CD4-positive, CD25-positive, alpha-beta regulatory T cell (primary cell): Measurements from ENCODE around the gene LIPF. TPM values are rescaled to one million over a fixed set of nuclear protein-coding genes. Genes with fewer than 3 reads are reported as not detected.

Experiments used
- ATAC-seq, 2 donors: fragments of 150-1000 bp; cut with Tn5 transposase; one replicate each; pipeline ENCODE4 v1.10.0; 2021; ENCODE audit warnings: low read depth in 2 of 2, moderate number of reproducible peaks in 2 of 2, moderate library complexity in 1 of 2
- DNase-seq, 3 donors: peaks; one replicate each; pipeline versions ENCODE4 v3.0.0 to v3.0.0-alpha.2; 2012 to 2022; ENCODE audit warnings: mixed read lengths in 1 of 3
- H3K27ac ChIP-seq: one replicate; pipeline ENCODE4 v1.7.0; 2013; ENCODE audit warnings: mild to moderate bottlenecking, low read length; ENCODE audit not compliant: insufficient read depth, poor library complexity, severe bottlenecking
- H3K27me3 ChIP-seq: one replicate; pipeline ENCODE4 v1.7.0; 2013; ENCODE audit warnings: low read length; ENCODE audit not compliant: control insufficient read depth, insufficient read depth
- H3K36me3 ChIP-seq: one replicate; pipeline ENCODE4 v1.7.0; 2013; ENCODE audit warnings: mild to moderate bottlenecking, low read length, moderate library complexity; ENCODE audit not compliant: control insufficient read depth, insufficient read depth
- H3K4me1 ChIP-seq: 2 replicates; pipeline ENCODE4 v1.7.0; 2013; ENCODE audit warnings: mild to moderate bottlenecking, low read length; ENCODE audit not compliant: insufficient read depth, control insufficient read depth, poor library complexity, severe bottlenecking
- H3K4me3 ChIP-seq: one replicate; pipeline ENCODE4 v1.7.0; 2013; ENCODE audit warnings: low read depth, mild to moderate bottlenecking, low read length, moderate library complexity
- H3K9me3 ChIP-seq, 2 experiments: 1 replicate in 1 of 2; 2 replicates in 1 of 2; pipeline ENCODE4 v1.7.0; 2013; ENCODE audit warnings: low read length in 2 of 2, mild to moderate bottlenecking in 1 of 2, moderate library complexity in 1 of 2; ENCODE audit not compliant: control insufficient read depth in 2 of 2
- H3K27ac Mint-ChIP-seq, 3 donors: one replicate each; pipeline ENCODE4 v1.8.0; 2020 to 2022; ENCODE audit warnings: mild to moderate bottlenecking in 3 of 3, mixed read lengths in 3 of 3, moderate library complexity in 2 of 3
- H3K27me3 Mint-ChIP-seq: one replicate; pipeline ENCODE4 v1.8.0; 2022; ENCODE audit warnings: mild to moderate bottlenecking, mixed read lengths
- H3K36me3 Mint-ChIP-seq: one replicate; pipeline ENCODE4 v1.8.0; 2020; ENCODE audit warnings: mixed read lengths
- H3K4me1 Mint-ChIP-seq, 4 donors: one replicate each; pipeline ENCODE4 v1.8.0; 2020 to 2022; ENCODE audit warnings: mixed read lengths in 4 of 4, mild to moderate bottlenecking in 1 of 4
- H3K4me3 Mint-ChIP-seq, 4 donors: one replicate each; pipeline ENCODE4 v1.8.0; 2020 to 2022; ENCODE audit warnings: mild to moderate bottlenecking in 4 of 4, mixed read lengths in 4 of 4, moderate library complexity in 3 of 4
- H3K9me3 Mint-ChIP-seq, 7 donors: one replicate each; pipeline ENCODE4 v1.8.0; 2020 to 2022; ENCODE audit warnings: mixed read lengths in 7 of 7, mild to moderate bottlenecking in 3 of 7, moderate library complexity in 2 of 7
- polyA plus RNA-seq, 4 donors: library from polyadenylated mRNA; unstranded; fragments of 300-500 nt; fragmentation: Illumina TruSeq; gene quantifications; one replicate each; pipeline ENCODE4 v1.2.3, GENCODE V29; 2021
- total RNA-seq: library from RNA; stranded (reverse); gene quantifications from one replicate; pipeline ENCODE4 v1.2.3, GENCODE V29; 2022

Gene LIPF
- total and polyA plus RNA-seq, 5 donors from 2014 or later = not detected

DNA sequence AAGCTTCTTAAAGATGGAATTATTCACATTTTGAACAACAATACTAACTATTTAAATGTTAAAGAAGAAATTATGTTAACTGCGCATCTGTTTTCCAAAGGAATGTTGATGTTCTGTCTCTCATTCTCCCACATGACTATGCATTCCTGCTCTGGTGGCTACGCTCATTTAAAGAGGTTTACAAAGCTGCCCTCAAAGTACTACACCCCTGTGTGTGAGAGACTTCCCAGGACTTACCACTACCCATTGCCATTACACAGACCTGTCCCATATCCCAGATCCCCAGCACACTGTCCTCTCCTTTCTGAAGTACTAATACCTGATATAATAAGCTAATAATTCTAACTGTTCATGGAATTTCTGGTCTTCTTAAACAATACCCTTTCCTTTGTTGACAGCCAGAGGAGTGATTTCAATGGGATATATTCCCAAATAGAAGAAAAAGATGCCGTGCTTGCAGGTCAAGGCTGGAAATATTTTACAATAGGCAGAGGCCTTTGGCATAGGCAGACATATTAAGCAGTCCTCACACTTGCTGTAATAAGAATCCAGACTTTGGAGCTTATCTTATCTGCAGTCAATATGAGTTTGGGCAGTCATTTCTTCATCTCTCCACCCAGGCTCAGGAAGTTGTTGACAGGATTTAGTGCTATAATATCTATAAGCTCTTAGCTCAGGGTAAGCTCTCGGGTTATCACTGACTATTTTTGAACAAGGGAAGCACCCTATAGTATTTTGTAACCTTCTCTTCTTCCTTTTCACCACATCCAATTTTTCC is 12.2 kb downstream of the LIPF start:
- Mint-ChIP-seq H3K27me3 (peaks cover 11% of the 10 kb centered on the region), H3K9me3 (no peaks in the 10 kb centered on the region), H3K27ac (no peak overlapping the region), H3K36me3 (no peaks in the 10 kb centered on the region), H3K4me1 (no peaks in the 10 kb centered on the region), H3K4me3 (no peak overlapping the region)
- DNase-seq (no peak), ATAC-seq (no peak)
- H3K9me3 ChIP-seq = no peaks in the 10 kb centered on the region
- H3K27me3 ChIP-seq = peaks cover 10% of the 10 kb centered on the region
- no peak overlapping the region for H3K4me3 ChIP-seq
- no peaks in the 10 kb centered on the region for H3K36me3 ChIP-seq
- H3K4me1 ChIP-seq = no peaks in the 10 kb centered on the region
- H3K27ac ChIP-seq = no peak overlapping the region

DNA sequence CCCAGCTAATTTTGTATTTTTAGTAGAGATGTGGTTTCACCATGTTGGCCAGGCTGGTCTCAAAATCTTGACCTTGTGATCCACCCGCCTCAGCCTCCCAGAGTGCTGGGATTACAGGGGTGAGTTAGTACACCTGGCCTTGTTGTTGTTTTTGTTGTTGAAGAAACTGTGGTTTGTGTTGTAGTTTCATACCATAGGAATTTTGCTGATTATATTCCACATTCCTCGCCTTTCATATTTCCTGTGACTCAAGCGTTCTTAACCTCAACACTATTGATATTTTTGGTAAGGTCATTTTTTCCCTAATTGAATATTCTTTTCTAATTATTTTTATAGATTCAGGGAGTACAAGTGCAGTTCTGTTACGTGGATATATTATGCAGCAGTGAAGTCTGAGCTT is 16.7 kb downstream of the LIPF start:
- Mint-ChIP-seq H3K4me3 (no peak overlapping the region), H3K4me1 (no peaks in the 10 kb centered on the region), H3K27ac (no peak overlapping the region)

DNA sequence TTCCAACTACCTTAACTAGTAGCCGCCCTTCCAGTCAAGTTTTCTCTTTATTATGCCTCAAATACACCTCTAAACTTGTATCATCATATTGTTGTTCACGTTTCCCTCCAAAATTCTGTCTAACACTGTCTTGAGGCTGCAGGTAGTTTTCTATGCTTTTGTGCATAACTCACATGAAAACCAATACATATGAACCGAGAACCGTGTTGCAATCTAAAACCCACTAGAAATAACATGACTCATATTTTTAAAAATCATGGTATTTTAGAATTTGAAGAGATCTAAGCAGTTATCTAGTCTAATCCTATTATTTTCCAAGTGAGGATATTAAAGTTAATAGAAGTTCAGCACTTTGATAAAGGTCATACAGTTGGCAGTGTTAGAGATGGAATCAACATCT is 18.2 kb downstream of the LIPF start:
- no peaks in the 10 kb centered on the region for H3K4me1 ChIP-seq
- Mint-ChIP-seq H3K27me3 (peaks cover 42% of the 10 kb centered on the region), H3K36me3 (no peaks in the 10 kb centered on the region), H3K9me3 (no peaks in the 10 kb centered on the region), H3K4me1 (no peaks in the 10 kb centered on the region), H3K27ac (no peak overlapping the region), H3K4me3 (no peak overlapping the region)
- H3K9me3 ChIP-seq = no peaks in the 10 kb centered on the region
- no peak overlapping the region for H3K27ac ChIP-seq
- peaks cover 13% of the 10 kb centered on the region for H3K27me3 ChIP-seq
- DNase-seq (no peak), ATAC-seq (no peak)
- H3K36me3 ChIP-seq = no peaks in the 10 kb centered on the region
- no peak overlapping the region for H3K4me3 ChIP-seq

More for the DNA sequence above, 16.7 kb downstream of the LIPF start:
- H3K4me1 ChIP-seq = no peaks in the 10 kb centered on the region
- ATAC-seq (no peak), DNase-seq (no peak)
- no peak overlapping the region for H3K27ac ChIP-seq
- H3K36me3 Mint-ChIP-seq = no peaks in the 10 kb centered on the region
- H3K36me3 ChIP-seq = no peaks in the 10 kb centered on the region
- H3K27me3 ChIP-seq = peaks cover 14% of the 10 kb centered on the region
- H3K27me3 Mint-ChIP-seq = peaks cover 32% of the 10 kb centered on the region
- no peaks in the 10 kb centered on the region for H3K9me3 ChIP-seq
- no peak overlapping the region for H3K4me3 ChIP-seq
- H3K9me3 Mint-ChIP-seq = no peaks in the 10 kb centered on the region

DNA sequence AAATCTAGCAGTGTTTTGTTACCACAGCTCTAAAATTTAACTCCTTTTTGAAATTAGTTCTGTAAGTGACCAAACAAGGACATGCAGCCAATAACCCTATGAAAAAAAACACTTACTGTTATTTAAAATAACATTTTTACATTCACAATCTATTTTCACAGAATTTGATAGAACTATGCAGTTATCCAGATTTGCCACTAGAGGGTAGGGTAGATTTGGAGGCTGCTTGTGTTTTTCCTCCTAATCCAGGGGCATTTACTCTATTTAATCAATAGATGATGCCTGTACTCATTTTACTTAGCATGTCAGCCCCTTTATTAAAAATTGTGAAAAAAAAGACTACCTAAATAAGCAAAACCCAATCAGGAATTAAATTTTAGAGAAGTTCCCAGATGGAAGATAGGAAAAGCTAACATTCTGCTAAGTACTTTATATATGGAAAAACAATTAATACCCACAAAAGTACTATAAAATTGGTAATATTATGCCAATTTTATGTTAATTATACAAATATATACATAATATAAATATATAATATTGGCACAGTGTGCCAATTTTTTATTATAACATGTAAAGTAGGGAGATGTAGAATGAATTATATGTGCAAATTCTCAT is 23.7 kb downstream of the LIPF start:
- H3K36me3 ChIP-seq = no peaks in the 10 kb centered on the region
- no peak overlapping the region for H3K27ac Mint-ChIP-seq
- ATAC-seq (peak in 1 of 2 donors; percentile 39), DNase-seq (peak in 2 of 3 donors; percentile 36 to 40)
- H3K4me1 Mint-ChIP-seq = no peaks in the 10 kb centered on the region
- peaks cover 7% of the 10 kb centered on the region for H3K27me3 ChIP-seq
- H3K27me3 Mint-ChIP-seq = peaks cover 42% of the 10 kb centered on the region
- no peaks in the 10 kb centered on the region for H3K4me1 ChIP-seq
- H3K9me3 Mint-ChIP-seq = no peaks in the 10 kb centered on the region
- no peak overlapping the region for H3K4me3 ChIP-seq
- no peaks in the 10 kb centered on the region for H3K9me3 ChIP-seq
- no peak overlapping the region for H3K27ac ChIP-seq
- H3K36me3 Mint-ChIP-seq = no peaks in the 10 kb centered on the region
- no peak overlapping the region for H3K4me3 Mint-ChIP-seq

DNA sequence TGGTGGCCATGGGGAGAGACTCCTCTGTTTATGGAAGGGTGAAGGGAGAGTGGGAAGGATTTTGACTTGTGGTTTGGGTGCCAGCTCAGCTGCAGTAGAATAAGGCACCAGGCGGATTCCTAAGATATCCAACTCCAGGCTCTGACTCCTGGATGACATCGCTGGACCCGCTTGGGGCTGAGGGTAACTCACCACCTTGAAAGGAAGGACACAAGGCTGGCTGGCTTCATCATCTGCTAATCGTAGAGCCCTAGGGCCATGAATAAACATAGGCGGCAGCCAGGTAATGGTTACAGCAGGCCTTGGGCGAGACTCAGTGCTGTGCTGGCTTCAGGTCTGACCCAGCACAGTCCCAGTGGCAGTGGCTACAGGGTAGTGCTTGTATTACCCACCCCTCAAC is 25.1 kb downstream of the LIPF start:
- no peak overlapping the region for H3K27ac Mint-ChIP-seq
- no peak for DNase-seq
- Histone ChIP-seq H3K27me3 (peaks cover 4% of the 10 kb centered on the region), H3K36me3 (no peaks in the 10 kb centered on the region), H3K27ac (no peak overlapping the region), H3K4me1 (no peaks in the 10 kb centered on the region), H3K9me3 (no peaks in the 10 kb centered on the region), H3K4me3 (no peak overlapping the region)
- no peak overlapping the region for H3K4me3 Mint-ChIP-seq
- no peaks in the 10 kb centered on the region for H3K4me1 Mint-ChIP-seq
- H3K9me3 Mint-ChIP-seq = no peaks in the 10 kb centered on the region
- ATAC-seq = no peak
- H3K27me3 Mint-ChIP-seq = peaks cover 44% of the 10 kb centered on the region
- no peaks in the 10 kb centered on the region for H3K36me3 Mint-ChIP-seq

DNA sequence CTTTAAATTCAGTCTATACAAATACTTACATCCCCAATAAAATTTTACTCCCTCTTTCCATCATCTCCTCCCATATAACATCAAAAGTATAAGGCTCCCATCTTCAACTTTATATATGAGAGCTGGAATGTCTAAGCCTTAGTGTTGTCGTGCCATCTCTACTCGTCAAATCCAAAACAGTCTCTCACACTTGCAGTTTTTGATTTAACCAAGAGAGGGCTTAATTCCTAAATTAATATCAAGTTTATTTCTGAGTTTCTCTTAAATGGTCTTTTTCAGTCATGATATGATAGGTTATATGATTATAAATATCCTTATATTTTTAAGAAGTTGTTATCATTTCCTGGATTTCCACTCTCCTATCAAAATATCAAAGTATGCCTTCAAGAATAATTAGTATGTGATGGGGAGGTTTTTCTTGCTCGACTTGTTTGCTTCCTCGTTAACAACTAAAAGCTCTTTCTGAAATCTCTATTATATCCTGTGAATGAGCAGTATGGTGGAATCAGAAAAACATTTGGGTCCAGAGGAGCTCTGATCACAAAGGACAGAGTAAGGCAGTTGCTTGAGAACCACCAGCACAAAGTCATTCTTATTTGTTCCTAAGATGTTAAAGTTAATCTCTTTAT is 29.3 kb downstream of the LIPF start:
- Histone ChIP-seq H3K4me3 (no peak overlapping the region), H3K27ac (no peak overlapping the region), H3K9me3 (no peaks in the 10 kb centered on the region), H3K4me1 (no peaks in the 10 kb centered on the region), H3K27me3 (peaks cover 4% of the 10 kb centered on the region), H3K36me3 (no peaks in the 10 kb centered on the region)
- Mint-ChIP-seq H3K36me3 (no peaks in the 10 kb centered on the region), H3K4me1 (no peaks in the 10 kb centered on the region), H3K4me3 (no peak overlapping the region), H3K27me3 (peaks cover 31% of the 10 kb centered on the region), H3K27ac (peak overlapping the region in 1 of 3 donors; percentile 11), H3K9me3 (no peaks in the 10 kb centered on the region)
- DNase-seq (no peak), ATAC-seq (no peak)

DNA sequence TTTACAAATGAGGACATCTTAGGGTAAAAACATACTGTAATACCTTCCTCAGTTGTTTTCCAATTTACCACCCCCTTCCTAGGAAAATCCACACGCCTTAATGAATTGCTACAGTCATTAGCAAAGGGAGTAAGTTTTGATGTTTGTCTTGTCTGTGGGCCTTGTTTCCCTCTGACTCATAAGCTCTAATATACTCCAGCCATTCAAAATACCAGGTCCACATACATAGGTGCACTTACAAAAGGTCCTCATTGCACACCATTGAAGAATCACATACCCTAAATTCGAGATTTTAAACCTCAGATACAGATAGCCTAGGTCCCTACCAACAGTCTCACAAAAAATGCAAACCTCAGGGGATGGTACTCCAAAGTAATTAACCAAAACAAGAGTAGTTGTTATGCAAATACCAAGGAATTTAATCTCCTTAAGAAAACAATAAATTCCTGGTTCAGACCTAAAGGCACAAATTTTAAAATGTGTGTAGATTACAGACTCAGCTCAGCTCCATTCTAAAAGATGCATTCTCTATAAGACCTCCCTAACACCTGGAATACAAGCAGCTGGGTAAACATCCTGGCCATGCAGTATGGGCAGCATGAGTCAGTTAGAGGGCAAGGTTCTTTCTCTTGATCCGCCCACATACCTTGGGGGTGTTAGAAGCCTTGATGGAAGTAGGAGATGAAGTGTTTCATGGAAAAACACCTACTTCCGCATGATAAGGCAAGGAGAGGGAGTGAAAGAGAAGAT is 38.8 kb downstream of the LIPF start:
- Mint-ChIP-seq H3K4me3 (no peak overlapping the region), H3K27me3 (peaks cover 29% of the 10 kb centered on the region), H3K36me3 (no peaks in the 10 kb centered on the region), H3K4me1 (no peaks in the 10 kb centered on the region), H3K9me3 (no peaks in the 10 kb centered on the region), H3K27ac (peak overlapping the region in 1 of 3 donors; percentile 20)
- Histone ChIP-seq H3K36me3 (no peaks in the 10 kb centered on the region), H3K4me1 (no peaks in the 10 kb centered on the region), H3K9me3 (no peaks in the 10 kb centered on the region), H3K4me3 (no peak overlapping the region), H3K27me3 (peaks cover 4% of the 10 kb centered on the region), H3K27ac (no peak overlapping the region)
- ATAC-seq = no peak
- DNase-seq = peak in 1 of 3 donors; percentile 4
